G401 (cell line): ENCODE measurements around the gene IL1RL2. TPM values are rescaled to one million over a fixed set of nuclear protein-coding genes. Genes with fewer than 3 reads are reported as not detected.

Experiments
- DNase-seq: peaks from one replicate; pipeline ENCODE4 v3.0.0-alpha.2; 2015; ENCODE audit warnings: low spot score
- in situ Hi-C: cut with HindIII; loops from 2 replicates; pipeline ENCODE4 v1.10.0; 2016; ENCODE audit warnings: low sequenced_read_pairs, mixed read lengths
- total RNA-seq: library from RNA; depleted of rRNA; stranded (reverse); fragments of >200 nt; shearing (Covaris generic); gene quantifications from 2 replicates; pipeline ENCODE4 v1.2.3, GENCODE V29; 2014; rRNA removed

IL1RL2 gene
- total RNA-seq, 1 experiment from 2014 or later: not detected

GRCh38 chr2:102283996-102284395, 97.2 kb downstream of the IL1RL2 start:
- in situ Hi-C loops: no loop called here
- no peak for DNase-seq

DNA sequence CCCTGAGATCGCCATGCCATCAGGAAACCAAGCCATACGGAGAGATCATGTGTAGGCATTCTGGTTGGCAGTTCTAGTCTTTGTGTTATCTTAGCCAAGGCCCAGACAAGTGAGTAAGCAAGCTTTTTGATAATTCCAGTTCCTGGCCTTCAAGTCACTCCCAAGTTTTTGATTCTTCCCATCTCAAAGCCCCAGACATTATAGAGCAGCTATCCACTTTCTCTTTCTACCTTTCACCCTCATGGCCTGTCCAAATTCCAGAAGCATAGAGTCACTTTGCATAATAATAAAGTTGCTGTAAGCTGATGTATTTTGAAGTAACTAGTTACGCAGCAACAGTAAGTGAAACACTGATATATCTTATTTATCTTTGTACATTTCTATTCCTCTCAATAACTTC, 97.8 kb downstream of the IL1RL2 start:
- DNase-seq: no peak
- in situ Hi-C loops: no loop called here

DNA sequence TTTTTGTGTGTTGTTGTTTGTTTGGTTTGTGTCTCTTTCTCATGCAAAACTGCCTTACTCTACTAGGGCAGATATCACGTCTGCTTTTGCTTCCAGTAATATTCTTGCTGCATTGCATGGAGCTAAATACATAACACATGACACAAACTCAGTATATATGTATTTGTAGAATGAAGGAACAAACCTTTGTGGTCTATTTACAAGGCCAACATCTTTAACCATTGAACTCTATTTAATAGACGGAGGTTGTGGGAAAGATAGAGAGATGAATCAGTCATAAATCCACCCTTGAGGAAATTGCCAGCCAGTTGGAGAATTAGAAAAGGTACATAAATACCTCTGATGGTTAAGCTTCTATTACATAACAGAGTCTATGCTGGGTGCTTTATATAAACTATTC, 98.5 kb downstream of the IL1RL2 start:
- in situ Hi-C loops: no loop called here
- DNase-seq: no peak

DNA sequence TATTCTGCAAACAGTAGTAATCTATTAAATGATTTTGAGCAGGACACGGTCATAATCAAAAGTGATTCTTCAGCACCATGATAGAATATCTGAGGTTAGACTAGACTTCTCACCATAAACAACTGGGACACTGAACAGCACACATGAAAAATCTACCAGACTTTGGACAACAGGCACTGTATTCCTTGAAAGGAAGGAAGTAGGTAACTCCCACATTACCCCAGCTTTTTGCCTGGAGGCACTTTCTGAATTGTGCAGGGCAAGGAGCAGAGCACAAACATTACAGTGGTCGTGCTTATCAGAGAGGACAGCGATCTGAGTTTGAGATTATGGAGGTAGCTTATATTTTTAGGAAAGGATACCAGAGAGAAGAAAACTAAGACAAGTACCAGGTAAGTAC, 99.2 kb downstream of the IL1RL2 start:
- no peak for DNase-seq
- in situ Hi-C loops: no loop called here

DNA sequence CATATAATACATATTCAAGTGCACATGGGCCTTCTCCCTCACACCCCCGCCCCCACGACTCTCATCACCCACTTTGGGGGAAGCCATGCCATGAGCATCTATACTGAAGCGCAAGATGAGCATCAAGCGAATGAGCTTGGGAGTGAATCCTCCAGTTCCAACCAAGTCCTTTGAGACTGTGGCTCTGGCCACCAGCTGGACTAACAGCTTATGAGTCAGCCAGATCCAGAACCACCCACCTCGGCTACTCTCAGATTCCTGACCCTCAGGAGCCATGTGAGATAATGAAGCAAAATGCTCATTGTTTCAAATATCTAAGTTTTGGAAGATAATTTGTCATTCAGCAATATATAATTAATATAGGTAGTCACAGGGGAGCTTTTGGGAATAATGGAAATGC, 102.3 kb downstream of the IL1RL2 start:
- in situ Hi-C loops: no loop called here
- DNase-seq: no peak

Other genes with a start within 250 kb of the IL1RL2 start
- not detected in 2 replicates for gene IL1R2, start 195.1 kb upstream of the IL1RL2 start, total RNA-seq
- gene IL1R1, start 44.3 kb upstream of the IL1RL2 start, total RNA-seq: not detected in 2 replicates
- not detected in 2 replicates for gene IL1RL1, start 124.5 kb downstream of the IL1RL2 start, total RNA-seq
- not detected in 2 replicates for gene IL18R1, start 168.8 kb downstream of the IL1RL2 start, total RNA-seq
- gene IL18RAP, start 236.1 kb downstream of the IL1RL2 start, total RNA-seq: not detected in 2 replicates